G401.6 (cell line): Measurements from ENCODE around the gene DNAJB11.
"Not testable (repeated sequence)": the region's sequence is repeated elsewhere in the genome, so short reads cannot be mapped to it uniquely, and the experiment has no call there.

Source experiments
- FAIRE-seq: peaks from 2 replicates; lab custom pipeline; 2012; peaks lifted over from hg19 to GRCh38; lab: Jason Lieb, UNC

DNAJB11 gene

GRCh38 chr3:186618318-186618938 is 47.9 kb downstream of the DNAJB11 start:
- FAIRE-seq, result no peak

DNA sequence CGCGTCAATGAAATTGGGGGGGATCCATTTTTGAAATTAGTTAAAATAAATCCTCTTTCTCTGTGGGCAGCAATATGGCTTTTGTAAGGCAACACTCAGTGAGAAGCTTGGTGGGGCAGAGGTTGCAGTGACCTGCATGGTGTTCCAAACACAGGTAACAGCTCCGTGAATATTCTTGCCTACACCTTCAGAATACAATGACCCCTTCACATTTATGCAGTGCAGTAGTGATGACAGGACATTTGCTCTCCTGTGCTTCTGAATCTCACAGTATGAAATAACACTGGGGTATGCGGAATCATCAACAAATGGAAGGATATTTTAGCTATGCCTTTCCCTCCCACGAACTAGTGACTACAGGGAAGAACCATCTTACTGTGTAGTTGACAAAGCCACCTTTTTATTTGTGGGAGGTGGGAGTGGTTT is 49.3 kb downstream of the DNAJB11 start:
- FAIRE-seq, result no peak

DNA sequence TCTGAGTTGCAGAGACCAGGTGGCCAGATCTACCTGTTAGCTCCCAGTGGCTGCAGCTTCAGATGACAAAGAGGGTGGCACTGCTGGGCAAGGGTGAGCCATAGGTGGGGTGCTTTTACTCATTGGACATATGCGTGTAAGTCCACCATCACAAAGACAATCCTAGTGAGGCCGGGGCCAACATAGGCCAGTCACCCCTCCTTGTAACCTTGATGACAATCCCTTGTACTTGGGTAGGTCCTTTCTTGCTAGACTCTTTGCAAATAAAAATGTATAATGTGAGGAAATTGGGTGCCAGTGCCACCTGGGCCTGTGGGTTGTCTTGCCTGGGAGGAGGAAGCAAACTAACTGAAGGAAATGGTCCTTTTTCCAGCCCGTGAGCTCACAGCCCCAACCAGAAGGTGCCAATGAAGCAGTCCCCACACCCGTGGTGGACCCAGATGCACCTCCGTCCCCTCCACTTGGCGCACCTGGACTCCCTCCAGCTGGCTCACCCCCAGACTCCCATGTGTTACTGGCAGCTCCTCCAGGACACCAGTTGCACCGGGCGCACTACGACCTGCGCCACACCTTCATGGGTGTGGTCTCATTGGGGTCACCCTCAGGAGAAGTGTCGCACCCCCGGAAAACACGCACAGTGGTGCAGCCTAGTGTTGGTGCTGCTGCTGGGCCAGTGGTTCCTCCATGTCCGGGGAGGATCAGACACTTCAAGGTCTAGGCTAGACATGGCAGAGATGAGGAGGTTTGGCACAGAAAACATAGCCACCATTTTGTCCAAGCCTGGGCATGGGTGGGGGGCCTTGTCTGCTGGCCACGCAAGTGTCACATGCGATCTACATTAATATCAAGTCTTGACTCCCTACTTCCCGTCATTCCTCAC is 49.9 kb downstream of the DNAJB11 start:
- FAIRE-seq, result no peak

DNA sequence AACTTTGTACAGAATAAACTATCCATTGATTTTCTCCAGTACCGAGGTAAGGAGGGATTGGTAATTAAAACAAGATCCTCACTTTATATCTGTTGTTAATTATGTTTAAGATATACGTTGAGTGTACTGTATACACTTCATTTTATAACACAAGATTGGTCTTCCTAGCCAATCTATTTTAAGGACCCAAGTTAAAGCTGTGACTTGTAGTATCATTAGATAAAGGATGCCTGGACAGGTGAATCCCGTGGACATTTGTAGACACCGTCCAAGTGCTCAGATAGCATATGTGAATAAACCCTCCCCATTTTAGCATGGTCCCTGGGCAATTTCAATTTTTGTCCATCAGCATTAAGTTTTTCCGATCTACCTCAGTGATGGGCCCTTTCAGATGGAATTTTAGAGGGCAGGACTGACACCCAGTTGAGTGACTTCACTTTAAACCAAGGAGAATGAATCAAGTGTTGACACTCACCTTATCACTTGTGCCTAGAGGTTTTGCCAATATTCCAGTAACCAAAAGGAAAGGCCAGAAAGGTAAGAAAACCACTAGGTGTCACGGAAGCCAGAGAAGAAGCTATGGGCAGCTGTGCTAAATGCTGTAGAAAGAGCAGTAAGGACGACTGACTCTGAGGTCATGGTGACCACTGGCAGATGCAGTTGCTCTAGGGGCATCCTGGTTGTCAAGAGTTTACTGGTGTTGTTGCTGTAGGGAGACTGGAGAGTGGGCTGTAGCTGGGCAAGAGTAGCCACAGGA is 51.6 kb downstream of the DNAJB11 start:
- FAIRE-seq, result no peak

DNA sequence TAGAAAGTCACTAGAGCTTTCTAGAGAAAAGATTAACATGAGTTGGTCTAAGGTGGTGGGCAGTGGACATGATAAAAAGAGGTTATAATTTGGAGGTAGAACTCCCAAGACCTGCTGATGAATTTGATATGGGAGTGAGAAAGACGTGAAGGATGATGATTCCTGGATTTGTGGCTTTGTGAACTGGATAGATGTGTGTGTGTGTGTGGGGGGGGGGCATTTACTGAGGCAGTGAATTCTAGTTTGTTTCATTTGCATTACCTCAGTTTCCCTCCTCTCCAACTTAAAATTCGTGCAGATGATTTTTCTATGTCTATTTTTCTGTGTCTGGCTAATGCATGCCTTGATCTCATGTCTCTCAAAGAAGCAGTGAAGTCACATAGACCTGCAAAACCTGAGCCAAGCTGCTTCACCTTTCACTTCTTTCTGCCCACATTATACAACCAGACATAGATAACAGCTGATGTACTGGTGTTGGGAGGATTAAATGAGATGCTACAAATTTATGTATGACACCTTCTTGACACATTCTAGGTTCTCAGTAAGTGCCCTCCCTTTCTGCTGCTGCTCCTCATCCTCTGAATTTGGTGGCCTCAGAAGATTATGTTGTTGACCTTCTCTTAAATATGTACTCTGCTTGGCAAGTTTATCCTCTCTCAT is 52.3 kb downstream of the DNAJB11 start:
- FAIRE-seq, result no peak

DNA sequence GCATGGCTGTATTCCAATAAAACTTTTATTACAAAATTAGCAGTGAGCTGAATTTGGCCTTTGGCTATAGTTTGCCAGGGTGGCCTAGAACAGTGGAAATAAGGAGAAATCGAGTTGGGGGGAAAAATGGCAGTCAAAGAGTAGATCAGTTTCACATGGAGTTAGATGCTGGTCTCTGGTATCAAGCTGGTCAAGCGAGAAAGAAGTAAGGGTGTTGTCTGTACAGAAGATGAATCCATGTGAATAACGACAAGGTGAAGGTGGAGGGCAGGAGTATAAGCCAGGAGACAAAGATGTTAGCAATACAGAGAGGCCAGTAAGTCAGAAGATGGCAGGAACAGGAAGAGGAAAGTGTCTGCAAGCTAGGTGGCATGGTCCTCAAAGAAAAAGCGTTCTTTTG is 54.1 kb downstream of the DNAJB11 start:
- FAIRE-seq, result no peak

GRCh38 chr3:186625600-186626042 is 55.1 kb downstream of the DNAJB11 start:
- FAIRE-seq, result no peak

DNA sequence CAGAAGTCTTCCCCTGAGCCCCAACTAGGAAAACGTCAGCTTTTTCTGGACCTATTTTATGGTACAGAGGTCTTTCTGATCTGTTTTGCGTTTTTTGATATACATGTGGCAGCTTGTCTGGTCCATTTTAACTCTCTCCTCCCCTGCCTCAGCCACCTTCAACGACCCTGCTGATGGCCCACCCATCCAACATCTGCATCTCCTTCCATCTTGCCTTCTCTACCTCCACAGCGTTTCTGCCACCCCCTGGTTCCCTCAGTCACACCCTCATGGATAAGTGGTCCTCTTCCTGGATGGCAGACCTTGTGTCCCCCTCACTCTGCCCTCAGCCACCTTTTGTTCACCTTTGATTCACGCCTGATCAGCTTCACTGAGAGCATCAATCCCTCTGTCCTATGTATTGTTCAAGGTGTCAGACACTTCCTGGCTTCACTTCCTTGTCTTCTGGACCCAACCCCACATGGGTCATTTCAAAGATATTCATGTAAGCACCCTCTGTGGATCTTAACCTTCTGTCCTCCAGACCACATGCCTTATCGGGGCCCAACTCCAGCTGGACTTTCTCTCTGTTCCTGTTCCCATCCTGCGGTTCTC is 55.8 kb downstream of the DNAJB11 start:
- FAIRE-seq, result no peak

DNA sequence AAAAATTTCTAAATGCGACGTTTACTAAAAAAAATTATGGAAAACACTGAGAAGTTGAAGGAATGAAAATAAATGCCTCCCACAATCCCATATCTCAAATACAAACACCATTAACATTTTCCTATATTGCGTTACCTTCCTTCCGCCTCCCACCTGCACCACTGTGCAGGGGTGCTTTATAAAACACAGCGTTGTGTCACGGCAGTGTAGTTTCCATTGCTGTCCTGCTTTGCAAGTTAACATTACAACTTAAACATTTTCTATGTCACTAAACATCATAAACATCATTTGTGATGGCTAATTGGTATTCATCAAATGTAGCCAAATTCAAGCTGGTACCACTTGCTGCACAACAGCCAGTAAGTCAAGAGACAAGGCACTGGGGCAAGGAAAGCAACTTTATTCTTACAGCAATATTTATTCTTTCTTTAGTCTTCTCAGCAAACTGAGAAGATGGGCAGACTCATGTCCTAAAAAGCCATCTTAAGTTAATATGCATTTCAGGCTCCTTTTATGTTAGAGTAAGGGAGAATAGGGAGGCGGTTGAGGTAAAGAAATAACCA is 57.4 kb downstream of the DNAJB11 start:
- no peak for FAIRE-seq

DNA sequence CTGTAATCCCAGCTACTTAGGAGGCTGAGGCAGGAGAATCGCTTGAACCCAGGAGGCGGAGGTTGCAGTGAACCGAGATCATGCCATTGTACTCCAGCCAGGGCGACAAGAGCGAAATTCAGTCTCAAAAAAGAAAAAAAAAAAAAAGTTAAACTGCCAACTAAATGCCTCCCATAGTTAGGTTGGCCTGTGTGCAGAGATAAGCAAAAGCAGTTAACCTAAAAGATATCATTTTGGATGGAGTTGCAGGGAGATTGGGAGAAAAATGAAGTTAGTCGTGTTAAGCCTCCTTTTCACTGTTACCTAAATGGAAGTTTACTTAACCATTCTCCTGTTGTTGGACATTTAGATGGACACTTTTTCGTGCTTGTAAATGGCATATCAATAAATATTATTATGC is 58.2 kb downstream of the DNAJB11 start:
- FAIRE-seq, result no peak

DNA sequence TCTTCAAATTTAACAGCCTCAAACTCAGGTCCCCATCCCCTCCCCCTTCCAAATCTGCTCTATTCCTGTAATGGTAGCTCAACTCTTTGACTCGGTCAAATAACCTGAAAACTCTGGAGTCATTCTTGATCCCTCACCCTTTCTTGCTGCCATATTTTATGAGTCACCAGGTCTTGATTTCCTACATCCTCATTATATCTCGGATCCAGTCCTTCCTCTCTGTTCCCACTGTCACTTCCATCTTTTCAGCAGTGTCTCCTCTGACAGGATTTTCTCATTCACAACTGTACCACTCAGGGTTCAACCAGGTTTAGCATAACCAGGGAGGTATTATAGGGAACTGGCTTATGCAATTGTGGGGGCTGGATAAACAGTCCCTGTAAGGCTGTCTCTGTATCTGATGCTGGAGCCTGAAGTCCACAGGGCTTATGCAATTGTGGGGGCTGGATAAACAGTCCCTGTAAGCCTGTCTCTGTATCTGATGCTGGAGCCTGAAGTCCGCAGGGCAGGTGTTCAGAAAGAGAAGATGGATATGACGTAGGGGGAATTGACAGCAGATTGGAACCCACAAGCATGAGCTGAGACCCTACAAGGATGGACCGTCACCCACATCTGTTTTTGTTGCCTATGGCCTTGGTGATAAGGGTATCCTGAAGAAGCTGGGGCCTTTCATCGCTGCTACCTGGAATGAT is 60.6 kb downstream of the DNAJB11 start:
- no peak for FAIRE-seq

DNA sequence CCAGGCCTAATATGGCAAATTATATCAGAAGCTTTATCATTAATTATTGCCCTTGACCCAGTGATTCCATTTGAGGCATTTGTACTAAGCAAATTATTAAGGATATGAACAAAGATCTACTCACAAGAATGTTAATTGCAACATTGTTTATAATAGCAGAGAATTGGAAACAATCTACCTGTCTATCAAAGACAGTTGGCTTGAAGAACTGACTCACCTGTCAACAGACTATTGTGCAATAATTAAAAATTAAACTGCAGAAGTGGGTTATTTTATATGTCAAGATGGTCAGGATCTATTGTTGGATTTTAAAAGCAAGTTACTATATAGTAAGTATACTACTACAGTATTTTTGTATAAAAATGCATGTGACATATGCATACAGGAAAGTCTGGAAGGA is 63.0 kb downstream of the DNAJB11 start:
- no peak for FAIRE-seq

GRCh38 chr3:186634207-186634606 is 63.7 kb downstream of the DNAJB11 start:
- not testable (repeated sequence) for FAIRE-seq
